GM19372 (cell line): ENCODE data around the gene TICRR.
"Not testable (repeated sequence)": the region's sequence is repeated elsewhere in the genome, so short reads cannot be mapped to it uniquely, and the experiment has no call there.

Source experiments
- ATAC-seq: cut with Tn5 transposase; IDR thresholded peaks from one replicate; pipeline ENCODE4 v1.9.1; 2021; ENCODE audit warnings: mild to moderate bottlenecking, low read depth, moderate library complexity; ENCODE audit not compliant: unreplicated experiment

Gene TICRR

DNA sequence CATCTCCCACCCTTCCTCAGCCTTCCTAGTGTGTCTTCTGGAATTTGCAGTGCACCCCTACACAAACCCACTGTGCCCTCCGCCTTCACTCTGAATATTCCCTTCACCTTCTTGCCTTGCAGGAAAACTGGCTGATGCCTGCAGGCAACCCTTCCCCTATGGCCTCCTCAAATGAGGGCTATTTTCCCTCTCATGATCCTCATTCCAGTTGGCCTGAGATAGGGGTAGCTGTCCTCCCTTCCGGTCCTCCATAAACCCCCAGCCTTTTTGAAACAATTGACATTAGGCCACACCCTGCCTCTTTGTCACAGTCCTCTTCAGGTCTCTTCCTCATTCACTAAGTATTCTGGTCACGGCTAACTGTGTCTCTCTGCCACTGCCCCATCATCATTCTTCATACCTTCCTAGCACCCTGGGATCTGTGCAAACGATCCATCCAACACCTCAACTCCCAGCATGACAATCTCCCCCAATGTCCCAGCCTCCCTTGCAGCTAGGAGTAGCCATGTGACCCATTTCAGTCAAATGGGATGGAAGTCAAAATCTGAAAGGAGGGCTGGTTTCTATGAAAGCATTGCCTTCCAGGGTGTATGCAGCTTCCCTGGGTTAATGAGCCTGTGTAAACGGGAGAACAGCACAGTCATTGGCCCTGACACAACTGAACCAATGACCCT, 8.5 kb upstream of the TICRR start:
- ATAC-seq: no peak

DNA sequence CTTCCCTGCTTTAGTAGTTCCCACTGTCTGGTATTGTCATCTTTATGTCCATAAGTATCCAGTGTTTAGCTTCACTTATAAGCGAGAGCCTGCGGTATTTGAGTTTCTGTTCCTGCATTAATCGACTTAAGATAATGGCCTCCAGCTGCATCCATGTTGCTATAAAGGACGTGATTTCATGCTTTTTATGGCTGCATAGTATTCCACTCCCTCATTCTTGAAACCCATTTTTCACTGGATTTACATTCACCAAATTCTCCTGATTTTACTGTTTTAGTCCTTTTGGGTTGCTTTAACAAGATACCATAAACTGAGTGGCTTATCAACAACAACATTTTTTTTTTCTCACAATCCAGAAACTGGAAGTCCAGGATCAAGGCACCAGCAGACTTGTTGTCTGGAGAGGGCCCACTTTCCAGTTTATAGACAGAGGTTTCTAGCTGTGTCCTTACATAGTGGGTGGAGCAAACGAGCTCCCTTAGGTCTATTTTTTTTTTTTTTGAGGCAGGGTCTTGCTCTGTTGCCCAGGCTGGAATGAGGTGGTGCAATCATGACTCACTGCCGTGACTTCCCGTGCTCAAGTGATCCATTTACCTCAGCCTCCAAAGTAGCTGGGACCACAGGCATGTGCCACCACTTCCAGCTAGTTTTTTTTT, 6.1 kb upstream of the TICRR start:
- ATAC-seq: no peak

GRCh38 chr15:89575656-89576416, 567 bp downstream of the TICRR start:
- peak; percentile 15 for ATAC-seq

DNA sequence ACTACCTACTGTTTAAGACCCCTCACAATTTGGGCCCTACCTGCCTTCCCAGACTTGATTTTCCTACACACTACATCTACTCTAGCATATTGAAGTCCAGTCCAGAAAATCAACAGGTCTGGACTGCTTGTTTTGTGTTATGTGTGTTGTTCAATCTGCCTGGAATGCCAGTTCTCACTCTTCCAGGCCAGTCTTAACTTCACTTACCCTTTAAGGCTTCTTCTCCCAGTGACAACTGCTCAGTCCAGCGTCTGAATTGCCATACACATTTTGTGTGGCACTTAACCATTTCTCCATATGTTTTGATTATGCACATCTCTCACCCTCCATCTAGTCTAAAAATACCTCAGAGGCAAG, 1.1 kb downstream of the TICRR start:
- no peak for ATAC-seq

DNA sequence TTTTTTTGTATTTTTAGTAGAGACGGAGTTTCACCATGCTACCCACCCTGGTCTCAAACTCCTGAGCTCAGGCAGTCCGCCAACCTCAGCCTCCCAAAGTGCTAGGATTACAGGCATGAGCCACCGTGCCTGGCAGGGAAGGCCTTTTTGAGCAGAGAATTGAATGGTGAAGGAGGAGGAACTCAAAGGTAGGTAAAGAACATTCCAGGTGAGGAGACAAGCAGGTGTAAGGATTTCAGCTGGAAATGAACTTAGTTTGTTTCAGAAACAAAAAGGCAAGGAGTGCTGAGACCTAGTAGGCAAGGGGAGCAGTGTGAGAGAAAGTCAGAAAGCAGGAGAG, 2.5 kb downstream of the TICRR start:
- no peak for ATAC-seq

- no peak for ATAC-seq
Observed at GRCh38 chr15:89578146-89578545, 2.9 kb downstream of the TICRR start.

- not testable (repeated sequence) for ATAC-seq
Observed at GRCh38 chr15:89580747-89581146, 5.5 kb downstream of the TICRR start.

GRCh38 chr15:89586651-89587050, 11.4 kb downstream of the TICRR start:
- no peak for ATAC-seq

DNA sequence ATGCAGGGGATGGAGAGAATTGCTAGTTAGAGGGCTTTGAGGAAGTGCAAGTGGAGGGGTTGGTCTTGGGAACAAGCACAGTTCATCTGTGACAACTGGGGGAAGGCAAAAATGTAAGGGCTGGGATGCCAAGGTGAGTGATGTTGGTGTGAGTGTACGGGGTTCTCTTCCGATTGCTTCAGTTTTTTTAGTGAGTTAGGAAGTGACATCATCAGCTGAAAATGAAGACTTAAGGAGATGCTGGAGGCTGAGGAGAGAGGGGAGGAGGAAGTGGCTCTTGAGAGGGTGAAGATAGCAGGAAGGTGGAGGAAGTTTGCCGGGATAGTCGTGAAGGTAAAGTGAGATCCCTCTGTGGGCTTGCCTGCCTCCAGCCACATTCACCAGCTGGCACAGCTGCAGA, 12.7 kb downstream of the TICRR start:
- no peak for ATAC-seq

- no peak for ATAC-seq
Observed at GRCh38 chr15:89591834-89592233, 16.6 kb downstream of the TICRR start.

DNA sequence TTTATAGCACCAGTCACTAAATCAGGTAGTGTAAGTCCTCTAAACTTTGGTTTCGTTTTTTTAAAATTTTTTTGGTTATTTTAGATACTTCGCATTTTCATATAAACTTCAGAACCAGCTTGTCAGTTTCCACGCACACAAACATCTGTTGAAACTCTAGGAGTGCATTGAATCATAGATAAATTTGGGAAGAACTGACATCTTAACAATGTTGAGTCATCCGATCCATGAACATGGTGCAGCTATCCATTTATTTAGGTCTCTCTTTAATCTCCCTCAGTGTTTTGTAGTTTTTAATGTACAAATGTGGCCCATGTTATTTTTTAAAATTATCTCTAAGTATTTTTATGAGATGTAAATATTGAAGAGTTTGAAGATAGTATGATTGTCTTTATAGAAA, 17.7 kb downstream of the TICRR start:
- ATAC-seq: no peak

- no peak for ATAC-seq
Observed at GRCh38 chr15:89599021-89599420, 23.8 kb downstream of the TICRR start.

DNA sequence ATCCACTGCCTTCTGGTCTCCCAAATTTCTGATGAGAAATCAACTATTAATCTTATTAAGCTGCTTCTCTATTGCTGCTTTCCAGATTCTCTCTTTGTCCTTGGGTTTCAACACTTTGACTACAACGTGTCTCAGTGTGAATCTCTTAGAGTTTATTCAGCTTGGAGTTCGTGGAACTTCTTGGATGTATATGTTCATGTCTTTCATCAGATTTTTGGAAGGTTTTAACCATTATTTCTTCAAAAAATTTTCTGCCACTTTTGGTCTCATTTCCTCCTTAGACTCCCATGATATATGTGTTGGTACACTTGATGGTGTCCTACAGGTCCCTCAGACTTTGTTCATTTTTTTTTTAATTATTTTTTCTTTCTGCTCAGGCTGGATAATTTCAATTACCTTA, 36.0 kb downstream of the TICRR start:
- ATAC-seq: no peak

- no peak for ATAC-seq
Observed at GRCh38 chr15:89613031-89613430, 37.8 kb downstream of the TICRR start.

- ATAC-seq: no peak
Observed at GRCh38 chr15:89614164-89614563, 38.9 kb downstream of the TICRR start.

DNA sequence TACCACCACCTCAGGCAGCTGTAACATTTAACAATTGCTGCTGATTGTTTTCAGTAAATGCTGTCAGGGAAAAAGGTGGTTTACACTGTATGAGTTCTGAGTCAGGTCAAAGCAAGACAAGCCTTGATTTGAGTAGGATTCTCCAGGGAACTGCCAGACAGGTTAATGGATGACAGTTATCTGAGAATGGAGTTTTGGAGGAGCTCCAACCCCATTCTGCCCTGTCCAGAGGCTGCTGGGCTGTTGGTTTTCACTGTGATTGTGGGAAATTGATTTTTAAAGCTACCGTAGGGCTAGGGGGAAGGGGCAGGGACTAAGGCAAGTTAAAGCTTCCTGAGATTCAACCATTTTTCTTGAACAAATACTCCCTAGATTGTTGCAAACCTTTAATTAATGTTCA, 39.9 kb downstream of the TICRR start:
- no peak for ATAC-seq

DNA sequence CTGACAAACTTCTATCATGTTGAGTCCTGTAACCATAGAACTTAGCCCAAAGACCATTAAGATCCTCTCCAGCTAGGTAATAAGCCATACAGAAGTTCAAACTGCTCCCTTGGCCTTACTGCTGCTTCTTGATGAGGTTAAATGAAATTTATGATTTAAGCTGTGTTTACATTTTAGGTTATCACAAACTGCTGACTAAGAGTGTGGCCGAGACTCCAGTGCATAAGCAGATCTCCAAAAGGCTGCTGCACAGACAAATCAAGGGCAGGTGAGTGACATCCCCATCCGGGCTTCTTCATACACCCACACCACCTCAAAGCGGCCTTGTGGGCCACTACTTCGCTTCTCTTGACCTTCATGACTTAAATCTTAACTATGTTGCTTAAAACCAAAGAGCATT, 41.0 kb downstream of the TICRR start:
- ATAC-seq: no peak

- no peak for ATAC-seq
Observed at GRCh38 chr15:89621547-89621946, 46.3 kb downstream of the TICRR start.

DNA sequence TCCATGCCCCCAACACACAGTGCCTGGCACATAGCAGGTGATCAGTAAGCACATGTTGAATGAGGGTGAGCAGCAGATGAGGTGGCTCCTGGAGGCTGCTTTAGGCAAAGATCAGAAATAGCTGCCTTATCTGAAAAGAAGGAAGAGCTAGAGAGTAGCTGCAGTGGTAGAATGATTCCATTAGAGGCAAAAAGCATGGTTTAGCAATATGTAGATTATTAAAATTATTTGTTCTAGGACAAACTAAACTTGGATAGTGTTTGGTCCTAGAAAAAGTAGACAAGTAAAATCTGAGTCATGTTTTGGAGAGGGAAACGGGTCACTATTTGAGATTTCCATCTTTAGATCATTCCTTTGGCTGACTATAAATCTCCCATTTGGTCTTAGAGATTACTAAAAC, 47.9 kb downstream of the TICRR start:
- ATAC-seq: no peak

- ATAC-seq: no peak
Observed at GRCh38 chr15:89625716-89626115, 50.4 kb downstream of the TICRR start.

GRCh38 chr15:89627256-89627970, 52.1 kb downstream of the TICRR start:
- no peak for ATAC-seq
